HS-5 (cell line): Measurements from ENCODE around the gene JAZF1.

Experiments used
- DNase-seq: peaks from one replicate; pipeline ENCODE4 v3.0.0-alpha.2; 2012; ENCODE audit warnings: low read depth

The JAZF1 gene

DNA sequence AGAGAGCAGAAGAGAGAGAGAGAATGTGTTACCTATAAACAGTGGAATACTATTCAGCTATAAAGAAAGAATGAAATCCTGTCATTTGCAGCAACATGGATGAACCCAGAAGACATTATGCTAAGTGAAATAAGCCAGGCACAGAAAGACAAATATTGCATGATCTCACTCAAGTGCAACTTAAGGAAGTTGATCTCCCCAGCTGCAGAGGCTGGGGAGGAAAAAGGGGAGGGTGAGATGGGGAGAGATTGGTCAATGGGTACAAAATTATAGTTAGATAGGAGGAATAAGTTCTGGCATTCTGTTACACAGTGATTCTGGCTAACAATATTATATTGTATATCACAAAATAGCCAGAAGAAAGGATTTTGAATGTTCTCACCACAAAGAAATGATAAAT, 11.2 kb upstream of the JAZF1 start:
- no peak for DNase-seq

DNA sequence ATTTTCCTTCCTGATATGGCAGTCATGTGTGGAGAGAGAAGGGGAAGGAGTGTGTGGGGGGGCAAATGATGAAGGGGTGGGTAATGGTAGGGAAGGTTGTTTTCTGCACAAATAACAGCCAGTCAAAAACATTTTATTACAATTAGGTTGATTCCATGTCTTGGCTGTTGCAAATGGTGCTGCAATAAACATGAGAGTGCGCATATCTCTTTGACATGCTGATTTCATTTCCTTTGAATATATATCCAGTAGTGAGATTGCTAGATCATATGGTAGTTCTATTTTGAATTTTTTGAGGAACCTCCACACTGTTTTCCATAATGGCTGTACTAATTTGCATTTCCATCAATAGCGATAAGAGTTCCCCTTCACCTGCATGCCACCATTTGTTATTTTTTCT, 10.6 kb upstream of the JAZF1 start:
- DNase-seq, result no peak

- no peak for DNase-seq
Observed at GRCh38 chr7:28190077-28190710, 9.6 kb upstream of the JAZF1 start.

DNA sequence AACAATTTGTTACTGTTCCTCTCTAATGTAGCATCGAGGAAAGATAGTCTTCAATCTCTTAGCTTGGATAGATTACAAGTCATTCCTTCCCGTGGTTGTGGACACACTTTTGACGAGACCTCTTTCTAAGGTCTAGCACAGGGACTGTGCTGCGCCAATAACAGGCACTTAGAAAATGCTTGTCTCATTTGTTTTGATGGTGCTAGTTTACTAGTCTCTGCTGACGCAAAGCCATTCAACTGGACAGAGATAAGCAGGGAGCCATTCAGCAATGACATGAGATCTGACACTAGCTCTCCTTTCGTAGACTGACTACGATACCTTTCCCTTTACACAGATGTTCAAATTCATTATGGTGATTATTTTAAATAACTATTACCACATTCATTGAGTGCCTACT, 6.4 kb upstream of the JAZF1 start:
- DNase-seq, result no peak

- no peak for DNase-seq
Observed at GRCh38 chr7:28183627-28184026, 3.0 kb upstream of the JAZF1 start.

GRCh38 chr7:28182071-28182471, 1.5 kb upstream of the JAZF1 start:
- DNase-seq, result no peak

DNA sequence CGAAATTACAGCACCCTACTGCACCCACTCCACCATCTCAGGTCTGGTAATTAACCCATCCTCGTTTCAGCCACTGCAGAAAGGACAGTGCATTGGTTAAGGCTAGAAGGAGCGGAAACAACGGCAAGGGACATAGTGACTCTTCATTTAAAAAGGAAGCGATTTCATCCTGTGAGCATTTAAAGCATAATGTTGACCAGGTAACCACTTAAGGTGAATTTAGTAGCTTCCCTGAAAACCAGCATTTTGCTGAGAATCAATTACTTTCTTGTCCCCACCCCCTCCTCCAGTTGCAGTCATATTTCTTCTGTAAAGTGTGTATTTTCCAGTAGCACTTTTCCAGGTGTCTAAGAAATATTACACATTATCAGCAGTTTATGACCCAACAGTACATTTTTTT, 821 bp upstream of the JAZF1 start:
- DNase-seq, result no peak

GRCh38 chr7:28180031-28180363, 598 bp downstream of the JAZF1 start:
- no peak for DNase-seq

- DNase-seq, result no peak
Observed at GRCh38 chr7:28179120-28180030, 1.2 kb downstream of the JAZF1 start.

- no peak for DNase-seq
Observed at GRCh38 chr7:28178599-28178998, 2.0 kb downstream of the JAZF1 start.

- no peak for DNase-seq
Observed at GRCh38 chr7:28177836-28178235, 2.8 kb downstream of the JAZF1 start.

DNA sequence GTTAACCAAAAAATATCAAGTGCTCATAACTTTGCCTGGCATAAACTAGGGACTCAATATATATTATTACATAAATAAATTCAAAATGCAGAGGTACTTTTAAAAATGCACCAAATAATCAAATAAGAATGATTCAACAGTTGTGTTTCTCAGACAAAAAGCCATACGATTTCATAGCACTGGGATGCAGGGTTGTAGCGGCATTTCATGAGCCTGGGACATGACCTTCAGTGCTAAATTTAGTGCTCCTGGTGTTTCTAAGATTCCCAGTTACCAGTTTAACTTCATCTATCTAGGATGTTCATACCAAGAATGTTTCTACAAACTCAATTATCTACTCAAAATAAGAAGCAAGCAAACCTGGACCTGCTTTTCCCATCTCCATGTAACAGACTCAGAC, 4.0 kb downstream of the JAZF1 start:
- no peak for DNase-seq

DNA sequence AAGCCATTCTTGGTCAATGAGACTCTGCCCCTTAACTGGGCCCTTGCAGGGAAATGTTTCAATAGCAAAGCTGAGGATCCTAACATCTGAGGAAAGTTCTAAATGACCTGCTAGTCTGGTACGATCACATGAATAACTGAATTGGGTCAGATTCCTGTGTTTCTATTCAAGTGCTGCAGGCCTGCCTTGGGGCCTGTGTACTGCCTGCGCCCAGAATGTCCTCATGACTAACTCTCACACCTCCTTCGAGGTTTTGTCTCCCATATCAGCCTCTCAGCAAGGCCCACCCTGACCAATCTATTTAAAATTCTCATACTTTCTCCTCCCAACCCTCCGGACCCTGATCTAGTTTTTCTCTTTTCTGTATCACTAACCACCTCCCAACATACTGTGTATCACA, 4.4 kb downstream of the JAZF1 start:
- no peak for DNase-seq

DNA sequence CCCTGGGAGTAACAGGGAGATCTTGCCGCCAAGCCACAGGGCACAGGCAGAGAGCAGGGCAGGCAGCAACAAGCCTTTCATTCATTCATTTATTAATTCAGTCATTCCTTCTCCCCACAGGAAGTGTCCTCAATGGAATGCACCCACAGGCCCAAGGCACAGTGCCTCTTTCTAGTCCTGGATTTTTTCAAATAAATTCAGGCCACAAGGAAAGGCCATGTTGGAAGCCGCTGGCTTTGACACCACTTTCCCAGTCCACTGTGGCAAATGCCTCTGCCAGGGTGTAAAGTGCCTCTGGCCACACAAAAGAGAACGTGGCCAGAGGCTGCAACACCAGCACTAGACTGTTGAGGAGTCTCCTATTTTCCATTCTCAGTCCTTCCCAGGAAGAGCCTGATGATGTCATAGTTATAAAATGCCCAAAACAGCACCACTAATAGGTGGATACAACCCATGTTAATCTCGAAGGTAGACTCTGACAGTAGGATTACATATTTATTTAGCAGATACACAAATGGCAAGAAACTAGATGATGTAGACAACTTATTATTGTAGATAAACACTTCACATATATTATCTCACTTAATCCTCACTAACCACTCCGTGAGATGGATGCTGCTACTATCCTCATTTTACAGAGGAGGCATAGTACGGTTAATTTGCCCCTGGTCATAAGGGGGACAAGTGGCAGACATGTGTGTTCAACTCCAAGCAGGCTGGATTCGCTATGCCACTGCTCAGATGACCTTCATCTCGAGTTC, 5.5 kb downstream of the JAZF1 start:
- DNase-seq, result no peak

DNA sequence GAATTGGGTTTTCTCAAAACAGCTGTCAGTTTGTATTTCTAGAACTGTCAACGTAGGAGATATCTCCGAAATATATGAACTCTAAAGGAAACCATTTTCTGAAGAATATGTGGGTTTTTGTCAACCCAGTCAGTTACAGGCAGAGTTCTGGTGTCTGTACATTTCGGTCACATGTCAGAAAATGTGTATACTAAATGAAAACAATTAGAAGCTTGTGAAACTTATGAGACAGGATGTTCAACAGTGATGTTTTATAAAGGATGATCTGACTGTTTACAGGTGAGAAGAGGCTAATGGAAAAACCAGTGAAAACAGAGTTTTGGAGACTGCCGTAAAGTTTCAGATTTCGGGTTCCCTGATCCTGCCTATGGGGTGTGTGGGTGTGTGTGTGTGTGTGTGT, 6.2 kb downstream of the JAZF1 start:
- no peak for DNase-seq

- no peak for DNase-seq
Observed at GRCh38 chr7:28173531-28173930, 7.1 kb downstream of the JAZF1 start.

DNA sequence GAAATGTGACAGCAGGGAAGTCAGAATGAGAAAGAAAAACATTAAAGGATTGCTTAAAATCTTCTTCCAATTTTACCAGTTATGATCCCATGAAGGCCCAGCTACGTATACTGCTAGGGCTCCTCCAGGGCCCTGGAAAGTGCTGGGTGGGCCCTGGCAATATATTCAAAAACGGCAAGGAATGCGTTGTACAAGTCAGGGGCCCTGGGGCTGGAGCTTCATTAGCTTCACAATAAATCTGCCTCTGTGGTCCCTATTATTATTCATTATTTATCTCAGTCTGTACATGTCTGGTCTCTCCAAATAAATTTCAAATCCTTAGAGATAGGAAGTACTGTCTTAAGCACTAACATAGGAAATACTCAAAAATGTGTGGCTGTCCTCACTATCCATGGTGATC, 7.6 kb downstream of the JAZF1 start:
- no peak for DNase-seq

DNA sequence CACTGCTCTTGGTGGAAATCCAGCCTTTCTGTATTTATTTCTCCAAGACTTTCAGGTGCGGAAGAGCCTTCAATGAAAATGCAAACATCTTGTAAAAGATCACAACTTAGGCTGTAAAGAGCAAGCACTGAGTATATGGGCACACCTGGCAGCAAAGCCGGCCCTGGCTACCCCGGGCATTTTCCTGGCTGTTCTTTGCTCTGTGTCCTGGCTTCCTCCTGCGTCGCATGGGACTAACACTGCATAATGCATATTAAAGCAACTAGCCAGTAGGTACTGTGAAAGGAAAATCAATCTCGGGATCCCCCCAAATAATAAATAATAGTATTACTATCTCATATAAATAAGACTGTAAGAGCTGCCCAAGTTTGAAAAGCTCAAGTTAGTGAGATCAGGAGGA, 9.9 kb downstream of the JAZF1 start:
- no peak for DNase-seq

DNA sequence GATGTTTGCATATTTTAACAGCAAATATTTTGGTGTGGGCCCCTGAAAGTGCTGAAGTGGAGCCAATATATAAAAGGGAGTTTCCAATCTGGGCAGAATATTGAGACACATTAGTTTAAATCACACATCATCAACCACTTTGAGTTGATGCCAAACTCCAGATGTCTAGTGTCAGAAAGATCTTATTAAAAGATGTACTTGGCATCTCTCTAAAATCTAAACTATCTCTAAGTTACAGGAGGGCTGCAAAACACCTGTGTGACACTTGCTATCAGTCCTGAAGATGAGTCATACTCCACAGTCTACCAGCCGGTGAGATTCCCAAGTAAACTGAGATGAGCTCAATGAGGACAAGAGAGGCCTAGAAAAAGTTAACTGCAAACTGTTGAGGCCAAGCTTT, 11.4 kb downstream of the JAZF1 start:
- DNase-seq, result no peak

DNA sequence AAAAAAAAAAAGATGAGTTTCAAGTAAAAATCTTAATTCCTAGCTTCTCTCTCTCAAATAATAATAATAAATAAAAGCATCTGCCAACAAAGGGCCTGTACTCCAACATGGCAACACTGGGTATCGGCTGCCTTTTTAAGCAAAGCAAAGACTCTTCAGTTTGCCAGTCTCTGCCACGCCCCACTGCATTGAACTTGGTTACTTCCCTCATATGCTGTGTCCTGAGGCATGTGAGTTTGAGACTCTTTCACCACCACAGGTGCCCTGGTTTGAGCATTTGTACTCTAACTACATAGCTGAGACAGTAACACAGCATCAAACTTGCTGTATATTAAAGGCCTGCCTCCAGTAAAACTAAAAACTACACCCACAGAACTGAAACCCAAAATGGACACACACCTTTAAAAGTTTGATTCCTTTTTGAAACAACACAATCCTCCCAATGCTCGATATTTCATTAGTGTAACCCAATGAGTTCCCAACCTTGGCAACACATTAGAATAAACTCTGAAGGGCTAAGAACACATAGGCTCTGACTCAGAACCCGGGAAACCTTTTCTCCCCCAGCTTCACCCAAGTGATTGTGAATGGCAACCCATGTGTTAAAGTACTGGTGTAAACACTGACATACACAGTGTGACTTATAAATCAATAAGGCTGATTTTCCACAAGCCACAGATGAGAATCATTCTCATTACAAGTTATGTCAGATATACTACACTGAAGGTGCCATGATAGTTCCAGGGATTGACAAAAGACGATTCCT, 12.0 kb downstream of the JAZF1 start:
- DNase-seq, result no peak

GRCh38 chr7:28166982-28167715, 13.4 kb downstream of the JAZF1 start:
- DNase-seq, result no peak
